GM18517 (cell line): ENCODE results near the gene OPHN1.

Source experiments
- ATAC-seq: cut with Tn5 transposase; IDR thresholded peaks from one replicate; pipeline ENCODE4 v1.9.1; 2021; ENCODE audit warnings: mild to moderate bottlenecking, moderate library complexity; ENCODE audit not compliant: unreplicated experiment

The OPHN1 gene

DNA sequence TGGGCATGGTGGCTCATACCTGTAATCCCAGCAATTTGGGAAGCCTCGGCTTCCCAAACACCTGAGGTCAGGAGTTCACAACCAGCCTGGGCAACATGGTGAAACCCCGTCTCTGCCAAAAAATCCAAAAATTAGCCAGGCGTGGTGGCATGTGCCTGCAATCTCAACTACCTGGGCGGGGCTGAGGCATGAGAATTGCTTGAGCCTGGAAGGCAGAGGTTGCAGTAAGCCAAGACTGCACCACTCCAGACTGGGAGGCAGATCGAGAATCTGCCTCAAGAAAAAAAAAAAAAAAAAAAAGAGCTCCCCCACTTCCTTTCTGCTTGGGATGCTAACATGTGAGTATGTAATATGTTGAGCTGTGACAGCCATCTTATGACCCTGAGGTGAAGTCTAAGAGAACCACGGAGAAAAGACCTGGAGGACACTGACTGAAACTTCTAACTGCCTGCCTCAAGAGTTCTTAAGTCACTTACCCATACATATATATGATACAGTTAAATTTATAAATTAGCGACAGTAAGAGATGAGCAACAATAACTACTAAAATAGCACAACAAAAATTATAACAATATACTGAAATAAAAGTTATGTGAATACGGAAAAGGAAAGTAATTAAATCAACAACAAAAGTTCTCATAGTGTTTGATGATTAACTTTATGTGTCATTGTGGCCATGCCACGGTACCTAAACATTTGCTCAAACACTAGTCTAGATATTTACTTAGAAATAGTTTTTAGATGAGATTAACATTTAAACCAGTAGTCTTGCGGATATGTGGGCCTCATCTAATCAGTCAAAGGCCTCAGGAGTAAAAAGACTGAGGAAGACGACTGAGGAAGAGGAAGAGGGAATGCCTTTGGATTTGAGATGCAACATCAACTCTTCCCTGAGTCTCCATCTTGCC, 178.3 kb downstream of the OPHN1 start:
- ATAC-seq = no peak

DNA sequence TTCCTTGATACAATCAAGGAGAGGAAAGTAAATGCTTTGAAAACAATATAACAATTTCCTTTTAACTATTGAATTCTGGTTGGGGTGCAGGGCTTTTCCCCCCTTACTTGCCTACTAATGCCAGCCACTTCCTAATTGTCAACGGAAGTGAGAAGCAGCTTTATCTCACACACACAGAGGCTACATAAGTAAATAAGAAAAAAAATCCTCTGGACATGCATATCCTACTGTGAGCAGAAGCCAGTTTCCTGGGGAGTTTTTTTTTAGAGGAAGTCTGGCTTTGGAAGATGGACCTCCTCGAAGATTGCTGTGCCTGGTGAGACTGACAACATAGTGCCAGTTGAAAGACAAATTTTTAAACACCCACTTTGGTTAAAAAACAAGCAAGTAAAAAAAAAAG, 180.6 kb downstream of the OPHN1 start:
- ATAC-seq = no peak

DNA sequence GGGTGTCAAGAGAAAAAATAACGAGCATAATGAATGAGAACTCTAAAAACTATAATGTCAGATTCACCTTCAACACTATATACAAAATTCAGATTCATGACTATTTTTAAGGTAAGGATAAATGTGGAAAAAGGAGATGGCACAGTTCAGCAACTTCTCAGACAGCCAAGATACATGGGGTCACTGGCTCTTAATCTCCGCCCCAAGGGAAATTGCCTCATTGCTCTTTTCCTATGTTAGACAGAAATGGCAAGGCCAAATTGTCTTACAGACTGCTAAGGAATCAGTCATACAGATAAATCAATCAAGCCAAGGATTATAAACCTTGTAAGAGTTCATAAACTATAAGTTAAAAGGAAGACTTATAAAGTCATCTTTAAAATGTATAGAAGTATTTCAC, 183.4 kb downstream of the OPHN1 start:
- no peak for ATAC-seq

DNA sequence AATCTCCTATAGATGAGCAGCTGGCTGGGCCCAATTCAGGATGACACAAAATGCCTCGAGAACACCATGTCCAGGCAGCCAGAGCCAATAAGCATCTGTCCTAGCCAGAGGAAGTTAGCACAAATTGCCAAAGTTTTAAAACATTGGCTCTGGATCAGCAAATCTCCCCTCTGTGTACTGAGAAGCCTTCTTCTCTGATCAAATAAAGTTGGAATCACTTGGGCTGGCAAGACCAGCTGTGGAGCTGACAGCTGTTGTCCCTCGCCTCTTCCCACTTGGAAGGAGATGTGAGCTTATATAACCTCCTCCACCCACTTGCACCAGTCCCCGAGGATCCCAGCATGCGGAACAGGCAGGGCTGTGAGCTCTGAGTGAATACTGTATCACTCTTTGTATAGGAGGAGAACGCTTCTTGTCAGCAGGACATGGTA, 183.9 kb downstream of the OPHN1 start:
- ATAC-seq = no peak

DNA sequence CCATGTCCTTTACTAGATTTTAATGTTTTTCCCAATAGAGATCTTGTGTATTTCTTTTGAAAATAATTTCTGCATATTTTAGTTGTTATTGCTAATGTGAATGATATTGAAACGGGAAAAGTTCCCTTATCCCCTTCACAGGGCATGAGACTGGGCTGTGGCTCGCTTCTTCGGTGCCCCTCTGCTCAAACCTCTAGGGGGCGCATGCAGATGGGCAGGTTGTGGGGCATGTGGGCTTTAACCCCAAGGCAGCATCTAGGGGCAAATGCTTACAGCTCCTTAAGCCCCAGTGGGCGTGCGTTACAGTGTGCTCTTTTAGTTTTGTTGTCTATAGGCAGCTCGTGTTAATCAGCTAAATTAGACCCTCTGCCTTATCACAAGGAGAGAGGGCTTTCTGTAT, 194.7 kb downstream of the OPHN1 start:
- ATAC-seq = no peak

DNA sequence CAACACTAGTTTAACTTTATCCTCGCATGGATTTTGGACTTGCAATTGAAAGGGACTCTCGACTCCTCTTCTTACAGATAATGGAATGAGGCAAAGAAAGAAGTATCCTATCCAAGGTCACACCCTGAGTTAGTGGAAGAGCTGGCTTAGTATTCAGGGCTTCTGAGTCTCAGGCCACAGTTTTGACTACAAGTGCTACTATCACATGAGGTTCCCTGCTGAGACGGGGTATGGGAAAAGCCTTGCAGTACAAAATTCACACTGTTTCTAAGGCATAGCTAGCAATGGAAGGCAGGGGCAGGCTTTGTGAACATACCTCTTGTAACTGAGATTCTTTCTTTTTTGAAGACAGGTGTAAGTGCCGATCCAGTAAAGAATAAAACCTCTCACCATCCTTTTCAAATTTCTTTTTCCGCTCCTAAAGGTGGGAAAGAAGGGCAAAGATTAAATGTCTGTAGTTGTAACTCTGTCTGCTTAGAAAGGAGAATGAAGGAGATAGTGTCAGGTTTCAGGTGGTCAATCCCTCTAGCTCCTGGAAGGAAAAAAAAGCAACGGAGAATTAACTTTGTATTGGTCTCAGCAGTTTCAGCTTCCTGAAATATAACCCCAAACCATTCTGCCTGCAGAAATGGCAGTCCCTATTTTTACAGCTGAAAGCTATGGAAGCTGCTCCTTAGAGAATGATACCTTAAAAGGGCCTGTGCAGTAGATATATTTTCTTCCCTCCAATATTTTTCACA, 199.0 kb downstream of the OPHN1 start:
- no peak for ATAC-seq

DNA sequence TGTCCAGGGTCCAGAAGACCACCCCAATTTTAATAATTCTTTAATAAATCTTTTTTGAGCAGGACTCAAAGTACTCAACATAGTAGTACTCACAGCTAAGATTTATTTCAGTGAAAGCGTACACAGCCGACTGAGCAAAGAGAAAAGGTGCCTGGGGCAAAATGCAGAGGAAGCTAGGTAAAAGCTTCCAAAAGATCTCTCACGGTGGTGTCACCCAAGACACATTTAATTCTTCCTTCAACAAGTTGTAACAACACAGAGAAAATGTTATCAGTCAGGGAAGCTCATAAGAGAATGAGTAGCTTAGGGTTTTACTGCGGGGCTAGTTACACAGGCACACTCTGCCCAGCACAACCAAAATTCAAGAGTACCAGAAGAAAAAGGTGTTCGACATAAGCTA, 201.1 kb downstream of the OPHN1 start:
- no peak for ATAC-seq

DNA sequence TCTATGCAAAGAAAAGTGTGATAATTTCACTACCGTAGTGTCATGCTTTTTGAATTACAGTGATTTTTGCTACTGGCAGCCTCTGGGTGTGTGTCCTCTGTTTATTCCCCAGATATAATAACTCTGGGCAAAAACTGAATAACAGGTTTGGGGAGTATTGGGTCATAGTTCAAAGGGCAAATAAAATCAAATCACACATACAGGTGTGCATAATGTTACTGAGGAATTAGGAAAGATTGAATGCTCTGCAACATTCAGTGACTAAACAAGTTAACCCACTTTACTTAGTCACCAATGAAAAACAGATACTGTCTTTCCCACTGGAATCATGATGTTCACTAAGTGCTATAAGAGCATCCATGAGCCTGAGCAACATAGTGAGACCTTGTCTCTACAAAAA, 224.3 kb downstream of the OPHN1 start:
- ATAC-seq = no peak

DNA sequence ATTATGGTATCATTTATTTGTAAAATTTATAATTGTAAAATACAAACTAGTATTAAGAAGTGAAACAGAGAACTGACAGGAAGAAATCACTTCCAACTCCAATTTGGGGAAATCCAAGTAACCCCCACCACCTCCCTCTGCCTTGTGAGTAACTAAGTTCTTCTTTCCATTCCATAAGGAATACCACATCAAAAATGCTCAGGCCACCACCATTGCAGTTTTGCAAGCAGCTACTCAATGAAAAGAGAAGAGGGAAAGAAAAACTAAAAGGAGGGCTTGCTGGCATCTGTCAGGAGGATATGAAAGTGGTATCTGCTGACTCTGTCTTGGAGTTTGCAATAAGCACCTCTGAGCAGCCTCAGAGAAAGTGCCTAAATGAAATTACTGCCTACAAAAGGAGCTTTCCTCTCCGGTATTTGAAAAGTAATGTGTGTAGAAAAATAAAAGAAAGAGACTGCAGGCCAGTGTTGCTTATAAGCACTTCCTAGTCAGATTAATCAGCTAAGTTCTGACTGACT, 228.7 kb downstream of the OPHN1 start:
- ATAC-seq = no peak

DNA sequence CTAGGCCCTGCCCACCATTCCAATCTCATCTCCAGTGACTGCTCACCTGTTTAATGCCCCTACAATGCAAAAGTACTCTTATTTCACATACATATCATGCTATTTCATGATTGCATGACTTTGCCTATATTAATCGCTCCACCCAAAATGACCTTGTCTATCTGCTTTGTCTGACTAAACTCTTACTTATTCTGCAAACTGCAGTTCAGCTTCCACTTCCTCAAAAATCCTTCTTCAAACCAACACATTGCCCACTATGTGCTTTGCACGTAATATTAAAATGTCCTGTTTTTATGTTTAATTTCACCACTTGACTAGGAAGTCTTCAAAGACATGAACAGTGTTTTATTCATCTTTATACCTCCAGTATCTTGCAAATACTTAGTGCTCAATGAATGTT, 229.6 kb downstream of the OPHN1 start:
- ATAC-seq = no peak

DNA sequence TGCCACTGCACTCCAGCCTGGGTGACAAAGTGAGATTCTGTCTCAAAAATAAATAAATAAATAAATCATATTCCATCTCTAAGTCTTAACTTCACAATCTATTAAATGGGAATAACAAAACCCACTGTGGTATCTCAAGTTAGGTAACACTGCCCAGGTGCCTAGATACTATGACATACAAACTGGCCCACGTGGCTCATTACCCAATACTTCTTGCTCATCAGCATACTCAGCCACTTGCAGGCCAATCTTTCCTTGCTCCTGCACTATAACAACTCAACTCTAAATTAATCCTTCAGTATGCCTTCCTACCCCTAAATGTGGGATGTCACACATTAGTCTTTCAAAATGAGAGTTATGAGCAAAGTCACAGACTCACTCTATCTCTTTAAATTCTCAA, 230.1 kb downstream of the OPHN1 start:
- ATAC-seq = no peak

DNA sequence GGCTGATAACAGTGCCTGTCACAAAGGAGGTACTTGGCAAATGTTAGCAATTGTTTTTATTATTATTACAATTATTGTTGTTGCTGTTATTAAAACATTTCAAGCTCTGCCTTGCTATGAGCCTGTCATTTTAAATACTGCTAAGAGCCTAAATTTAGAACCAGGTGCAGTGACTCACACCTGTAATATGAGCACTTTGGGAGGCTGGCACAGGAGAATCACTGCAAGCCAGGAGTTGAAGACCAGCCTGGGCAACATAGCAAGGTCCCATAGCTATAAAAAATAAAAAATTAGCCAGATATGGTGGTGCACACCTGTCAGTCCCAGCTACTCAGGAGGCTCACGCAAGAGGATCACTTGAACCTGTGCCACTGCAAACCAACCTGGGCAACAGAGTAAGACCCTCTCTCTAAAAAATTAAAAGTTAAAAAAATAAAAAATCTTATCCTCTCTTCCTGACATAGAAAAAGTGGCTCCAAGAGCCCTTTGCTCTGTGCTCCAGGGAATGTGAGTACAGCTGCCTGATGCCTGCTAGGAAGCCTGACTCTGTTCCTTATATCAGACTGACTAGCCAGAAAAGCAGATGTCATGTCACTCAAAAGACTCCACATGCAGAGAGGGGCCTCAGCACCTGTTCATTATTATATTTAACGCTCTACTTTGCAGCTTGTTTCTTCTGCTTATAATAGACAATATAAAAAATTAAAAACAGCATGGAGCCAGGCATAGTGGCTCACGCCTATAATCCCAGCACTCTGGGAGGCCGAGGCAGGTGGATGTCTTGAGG, 234.0 kb downstream of the OPHN1 start:
- no peak for ATAC-seq

DNA sequence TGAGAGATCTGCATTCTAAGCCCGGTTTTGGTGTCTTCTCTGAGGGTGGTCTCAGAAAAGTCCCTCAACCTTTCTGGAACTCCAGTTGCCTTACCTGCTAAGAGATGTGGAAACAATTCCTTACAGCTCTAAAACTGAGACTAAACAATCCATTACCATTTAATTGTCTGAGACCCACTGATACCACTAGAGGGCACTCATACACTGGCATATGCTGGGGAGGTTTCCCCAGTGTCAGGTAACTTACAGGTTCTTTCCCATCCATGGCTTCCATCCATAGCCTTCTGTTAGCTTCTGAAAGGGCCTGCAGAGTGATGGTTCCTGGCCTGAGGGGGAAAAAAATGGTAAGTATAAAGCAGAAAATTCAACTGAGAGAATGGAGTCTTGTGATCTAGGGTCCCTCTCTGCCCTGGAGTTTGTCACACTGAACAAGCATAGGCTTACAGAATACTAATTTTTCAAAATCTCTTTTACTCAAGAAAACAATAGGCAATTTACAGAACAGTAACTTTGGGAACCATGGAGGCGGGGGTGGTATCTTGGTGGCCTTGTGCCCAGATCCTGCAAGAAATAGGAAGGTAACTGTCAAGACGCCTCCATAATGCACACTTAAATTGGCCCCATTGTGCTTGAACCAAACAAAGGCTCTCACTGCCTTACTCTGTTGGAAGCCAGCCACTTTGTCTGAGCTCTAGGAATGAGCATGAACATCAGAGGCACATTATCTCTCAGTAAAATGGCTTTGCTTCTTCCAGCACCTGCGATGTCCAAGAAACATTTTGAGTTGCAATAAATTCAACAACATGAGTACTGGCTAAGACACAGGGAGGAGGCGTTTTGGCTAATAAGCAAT, 236.1 kb downstream of the OPHN1 start:
- ATAC-seq = peak; percentile 67

DNA sequence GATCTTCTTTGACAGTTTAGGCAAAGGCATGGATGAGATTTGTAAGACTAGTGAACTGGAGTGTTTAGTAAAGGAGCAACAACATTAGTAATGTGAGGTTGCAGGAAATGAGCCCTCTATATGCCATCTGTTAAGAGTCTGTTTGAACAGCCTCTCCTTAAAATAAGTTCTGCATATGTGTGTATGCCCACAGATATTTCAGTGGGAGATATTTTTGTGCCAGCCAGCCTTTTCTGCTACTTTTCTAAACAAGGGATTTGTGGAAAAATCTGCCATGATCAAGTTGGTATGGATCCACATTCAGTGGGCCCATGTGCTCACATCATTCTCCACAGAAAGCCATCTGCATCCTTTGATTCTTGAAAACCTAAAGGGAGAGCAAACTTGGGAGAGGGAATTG, 237.7 kb downstream of the OPHN1 start:
- no peak for ATAC-seq

DNA sequence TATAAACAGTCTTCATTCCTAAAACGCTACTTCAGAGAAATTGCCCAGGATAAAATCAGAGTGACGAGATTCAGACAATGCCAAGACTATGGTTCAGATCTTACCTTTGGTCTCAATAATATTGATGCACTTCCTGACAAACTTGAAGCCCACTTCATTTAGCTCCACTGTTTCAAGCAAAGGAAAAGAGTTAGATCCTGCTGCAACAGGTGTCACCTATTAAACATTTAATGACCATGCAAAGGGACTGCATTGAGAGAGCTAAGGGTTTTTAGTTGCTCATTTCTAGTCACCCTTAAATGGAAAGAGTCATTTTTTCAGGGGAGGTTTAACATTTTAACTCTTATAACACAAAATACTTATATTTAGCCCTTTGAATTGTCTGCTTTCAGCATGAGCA, 239.5 kb downstream of the OPHN1 start:
- ATAC-seq = no peak

DNA sequence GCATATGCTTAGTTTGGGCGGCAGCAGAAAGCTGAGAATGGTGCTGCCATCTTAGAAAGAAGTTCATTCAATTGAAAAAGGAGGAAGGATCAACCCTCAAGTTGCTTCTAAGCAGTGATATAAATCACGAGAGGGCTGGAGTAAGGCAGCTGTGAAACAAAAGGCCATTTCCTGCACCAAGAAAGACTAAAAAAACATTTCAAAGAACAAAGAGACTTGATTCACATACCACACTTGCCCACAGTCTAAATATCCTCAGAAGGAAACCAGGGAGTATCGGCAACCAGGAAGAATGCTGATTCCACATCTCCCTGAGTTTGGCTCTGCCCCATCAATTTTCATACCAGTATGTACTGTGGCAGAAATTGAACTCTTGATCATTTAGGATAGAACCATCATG, 240.1 kb downstream of the OPHN1 start:
- ATAC-seq = no peak

DNA sequence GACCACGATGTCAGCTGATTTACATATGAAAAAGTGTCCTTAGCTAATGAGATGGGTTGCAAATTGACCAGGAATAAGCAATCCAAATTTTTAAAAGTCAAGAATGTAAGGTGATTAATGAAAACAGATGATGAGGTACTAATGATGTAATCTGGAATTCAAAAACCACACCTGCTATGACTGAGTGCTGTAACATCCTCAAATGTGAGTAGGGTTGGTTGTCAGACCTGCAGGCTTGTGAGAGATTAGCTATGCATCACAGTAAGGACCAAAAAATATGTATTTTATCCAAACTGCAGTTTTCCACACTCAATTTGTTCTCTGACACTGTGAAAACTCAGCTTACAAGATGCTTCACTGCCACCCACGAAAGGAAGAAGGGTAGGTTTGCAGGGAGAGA, 242.5 kb downstream of the OPHN1 start:
- ATAC-seq = no peak

DNA sequence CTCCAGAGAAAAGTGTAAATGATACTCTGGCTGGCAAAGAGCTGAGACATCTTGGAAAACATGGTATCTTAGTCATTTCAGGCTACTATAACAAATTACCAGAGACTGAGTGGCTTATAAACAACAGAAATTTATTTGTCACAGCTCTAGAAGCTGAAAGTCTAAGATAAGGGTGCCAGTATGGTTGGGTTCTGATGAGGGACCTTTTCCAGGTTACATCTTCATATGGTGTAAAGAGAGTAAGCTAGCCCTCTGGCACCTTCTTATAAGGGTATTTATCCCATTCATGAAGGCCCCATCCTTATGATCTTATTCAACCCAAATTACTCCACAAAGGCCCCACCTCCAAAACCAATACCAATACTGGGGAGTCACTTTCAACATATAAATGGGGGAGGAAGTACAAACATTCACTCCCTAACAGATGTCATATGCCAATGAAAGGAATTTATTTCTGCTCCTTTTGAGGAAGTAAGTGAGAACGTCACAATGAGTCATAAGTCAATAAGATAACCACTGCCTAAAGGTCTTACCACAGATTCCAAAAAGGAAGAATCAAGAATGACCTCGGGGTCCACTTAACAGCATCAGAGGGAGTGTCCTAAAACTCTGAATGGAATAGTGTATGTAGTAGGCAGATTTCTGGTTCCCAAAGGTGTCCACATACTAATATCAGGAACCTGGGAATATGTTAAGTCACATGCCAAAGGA, 246.6 kb downstream of the OPHN1 start:
- no peak for ATAC-seq

DNA sequence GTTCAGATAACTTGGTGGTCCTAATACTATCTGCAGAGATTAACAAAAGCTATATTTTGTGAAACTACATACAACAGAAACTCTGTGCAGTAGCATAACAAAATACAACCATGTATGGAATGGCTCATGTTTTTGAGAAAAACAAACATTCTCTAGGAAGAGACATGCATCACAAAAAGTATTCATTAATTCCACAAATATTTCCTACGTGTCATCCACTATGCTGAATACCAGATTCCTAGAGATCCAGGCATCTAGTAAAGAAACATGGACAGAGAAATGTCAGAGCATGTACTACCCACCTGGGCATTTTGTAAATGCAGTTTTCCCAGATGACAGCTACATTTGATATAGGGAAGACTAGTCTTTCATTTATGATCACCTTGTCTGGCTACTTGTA, 248.1 kb downstream of the OPHN1 start:
- no peak for ATAC-seq
